Nephron progenitor cell (in vitro differentiated cells): Measurements from ENCODE around the gene CHCT1.
A peak's percentile ranks its signal among the peaks of the same experiment; 100 is the strongest.

ENCODE experiments used
- DNase-seq: peaks from one replicate; pipeline ENCODE4 v3.0.0; 2021
- H3K27ac Mint-ChIP-seq: 2 replicates; pipeline ENCODE4 v1.8.0; 2021; ENCODE audit warnings: mild to moderate bottlenecking, moderate library complexity, mixed read lengths
- H3K27me3 Mint-ChIP-seq: 2 replicates; pipeline ENCODE4 v1.8.0; 2021; ENCODE audit warnings: mild to moderate bottlenecking, low read depth, mixed read lengths; ENCODE audit not compliant: poor library complexity
- H3K36me3 Mint-ChIP-seq: 2 replicates; pipeline ENCODE4 v1.8.0; 2021; ENCODE audit warnings: low read depth, mixed read lengths
- H3K4me1 Mint-ChIP-seq: 2 replicates; pipeline ENCODE4 v1.8.0; 2021; ENCODE audit warnings: mixed read lengths
- H3K4me3 Mint-ChIP-seq: 2 replicates; pipeline ENCODE4 v1.8.0; 2021; ENCODE audit warnings: mild to moderate bottlenecking, moderate library complexity, mixed read lengths
- H3K9me3 Mint-ChIP-seq: 2 replicates; pipeline ENCODE4 v1.8.0; 2021; ENCODE audit warnings: mild to moderate bottlenecking, moderate library complexity, mixed read lengths
- CTCF ChIP-seq: fragments of 200-600 bp; sonication (generic); IDR thresholded peaks from 2 replicates; pipeline ENCODE4 v1.5.0; 2021; ENCODE audit warnings: antibody characterized with exemption

Gene CHCT1

GRCh38 chr17:60391471-60392041 is 30.7 kb upstream of the CHCT1 start:
- peak overlapping the region; percentile 22 for H3K27ac Mint-ChIP-seq
- TF ChIP-seq CTCF: no peak
- H3K36me3 Mint-ChIP-seq: no peaks in the 10 kb centered on the region
- peak overlapping the region; percentile 94 for H3K4me3 Mint-ChIP-seq
- peak; percentile 81 for DNase-seq
- no peaks in the 10 kb centered on the region for H3K9me3 Mint-ChIP-seq
- peaks cover 44% of the 10 kb centered on the region for H3K4me1 Mint-ChIP-seq
- no peaks in the 10 kb centered on the region for H3K27me3 Mint-ChIP-seq

- Mint-ChIP-seq H3K27me3 (no peaks in the 10 kb centered on the region), H3K4me1 (peaks cover 39% of the 10 kb centered on the region), H3K4me3 (peak within 1 kb of the TSS; percentile 94), H3K9me3 (no peaks in the 10 kb centered on the region), H3K36me3 (no peaks in the 10 kb centered on the region), H3K27ac (peak within 1 kb of the TSS; percentile 86)
- no peak for TF ChIP-seq CTCF
- peak; percentile 99 for DNase-seq
Observed at GRCh38 chr17:60392042-60392844, 30.0 kb upstream of the CHCT1 start, which contains the start of gene USP32. USP32 (minus strand) TSS chr17:60392133; CDS start chr17:60391939, 194 bp downstream.

- no peaks in the 10 kb centered on the region for H3K27me3 Mint-ChIP-seq
- DNase-seq: no peak
- H3K36me3 Mint-ChIP-seq: no peaks in the 10 kb centered on the region
- peaks cover 37% of the 10 kb centered on the region for H3K4me1 Mint-ChIP-seq
- no peaks in the 10 kb centered on the region for H3K9me3 Mint-ChIP-seq
- no peak for TF ChIP-seq CTCF
- H3K4me3 Mint-ChIP-seq: peak overlapping the region; percentile 94
- peak overlapping the region; percentile 86 for H3K27ac Mint-ChIP-seq
Observed at GRCh38 chr17:60392845-60393702, 29.2 kb upstream of the CHCT1 start.

GRCh38 chr17:60393840-60394723 is 28.2 kb upstream of the CHCT1 start:
- no peak overlapping the region for H3K27ac Mint-ChIP-seq
- no peaks in the 10 kb centered on the region for H3K9me3 Mint-ChIP-seq
- H3K27me3 Mint-ChIP-seq: no peaks in the 10 kb centered on the region
- TF ChIP-seq CTCF: no peak
- H3K36me3 Mint-ChIP-seq: no peaks in the 10 kb centered on the region
- peaks cover 31% of the 10 kb centered on the region for H3K4me1 Mint-ChIP-seq
- no peak for DNase-seq
- peak overlapping the region; percentile 25 for H3K4me3 Mint-ChIP-seq

- H3K36me3 Mint-ChIP-seq: no peaks in the 10 kb centered on the region
- no peaks in the 10 kb centered on the region for H3K9me3 Mint-ChIP-seq
- no peak for TF ChIP-seq CTCF
- no peaks in the 10 kb centered on the region for H3K27me3 Mint-ChIP-seq
- no peak for DNase-seq
- H3K4me3 Mint-ChIP-seq: no peak overlapping the region
- H3K4me1 Mint-ChIP-seq: peaks cover 20% of the 10 kb centered on the region
- no peak overlapping the region for H3K27ac Mint-ChIP-seq
Observed at GRCh38 chr17:60395508-60396065, 26.7 kb upstream of the CHCT1 start.
